PC-3 (cell line): ENCODE measurements around the gene RBM4B. TPM values are rescaled to one million over a fixed set of nuclear protein-coding genes. Genes with fewer than 3 reads are reported as not detected.

Experiments
- ATAC-seq: fragments of 200-7000 bp; cut with Tn5 transposase; 2 replicates; pipeline ENCODE4 v1.9.1; 2020; ENCODE audit warnings: mild to moderate bottlenecking, moderate library complexity
- BruUV-seq: library from RNA; stranded (reverse); fragments of 400-500 nt; replicated peaks from 2 replicates; lab custom pipeline; 2021; lab: Mats Ljungman, UMichigan
- CTCF ChIA-PET: fragments of 300-600 bp; sonication (Branson Sonifier 250); formaldehyde crosslinking; loops from one replicate; lab custom pipeline; 2022; ENCODE audit warnings: antibody characterized with exemption; lab: Charles Lee
- POLR2A ChIA-PET: fragments of 300-600 bp; sonication (Branson Sonifier 250); formaldehyde crosslinking; loops from one replicate; lab custom pipeline; 2022; ENCODE audit warnings: antibody characterized with exemption; ENCODE audit not compliant: unreplicated experiment; lab: Charles Lee
- DNase-seq: peaks from one replicate; pipeline ENCODE4 v3.0.0-alpha.2; 2015
- H2AFZ ChIP-seq: fragments of 300-600 bp; sonication (generic); 2 replicates; pipeline ENCODE4 v1.6.0; 2016; ENCODE audit warnings: antibody characterized with exemption, low read length
- H3F3A ChIP-seq: fragments of 300-600 bp; sonication (generic); one replicate; pipeline ENCODE4 v1.6.0; 2017; ENCODE audit warnings: antibody characterized with exemption, low read length, control low read depth, mild to moderate bottlenecking; ENCODE audit not compliant: unreplicated experiment
- H3K27ac ChIP-seq: fragments of 300-600 bp; sonication (generic); 2 replicates; pipeline ENCODE4 v1.5.1; 2016; ENCODE audit warnings: mild to moderate bottlenecking, low read length
- H3K27me3 ChIP-seq: fragments of 300-600 bp; sonication (generic); 2 replicates; pipeline ENCODE4 v1.6.1; 2016; ENCODE audit warnings: low read length, mixed read lengths
- H3K36me3 ChIP-seq: fragments of 300-600 bp; sonication (generic); 2 replicates; pipeline ENCODE4 v1.6.1; 2016; ENCODE audit warnings: low read depth, mixed run types, low read length, mixed read lengths
- H3K4me1 ChIP-seq: fragments of 300-600 bp; sonication (generic); 2 replicates; pipeline ENCODE4 v1.5.1; 2016; ENCODE audit warnings: low read length; ENCODE audit not compliant: insufficient read depth
- H3K4me2 ChIP-seq: fragments of 300-600 bp; sonication (generic); 2 replicates; pipeline ENCODE4 v1.6.0; 2016; ENCODE audit warnings: low read length
- H3K4me3 ChIP-seq: fragments of 300-600 bp; sonication (generic); 2 replicates; pipeline ENCODE4 v1.5.1; 2016; ENCODE audit warnings: mild to moderate bottlenecking, low read length, mixed read lengths
- H3K79me2 ChIP-seq: fragments of 300-600 bp; sonication (generic); 2 replicates; pipeline ENCODE4 v1.6.1; 2017; ENCODE audit warnings: low read length, mixed read lengths
- H3K9ac ChIP-seq: fragments of 300-600 bp; sonication (generic); 2 replicates; pipeline ENCODE4 v1.6.0; 2016; ENCODE audit warnings: mild to moderate bottlenecking, low read length
- H3K9me2 ChIP-seq: fragments of 300-600 bp; sonication (generic); replicated peaks from 2 replicates; pipeline ENCODE4 v1.6.1; 2016; ENCODE audit warnings: mixed run types, low read length, mixed read lengths
- H3K9me3 ChIP-seq: fragments of 300-600 bp; sonication (generic); 2 replicates; pipeline ENCODE4 v1.6.1; 2016; ENCODE audit warnings: low read length, mixed read lengths
- H4K20me1 ChIP-seq: fragments of 300-600 bp; sonication (generic); 2 replicates; pipeline ENCODE4 v1.6.1; 2016; ENCODE audit warnings: low read length, mixed read lengths
- EZH2 ChIP-seq: fragments of 300-600 bp; sonication (generic); IDR thresholded peaks from one replicate; pipeline ENCODE4 v1.6.1; 2017; ENCODE audit warnings: antibody characterized with exemption, mild to moderate bottlenecking, low read length; ENCODE audit not compliant: unreplicated experiment
- EZH2phosphoT487 ChIP-seq: fragments of 300-600 bp; sonication (generic); IDR thresholded peaks from 2 replicates; pipeline ENCODE4 v1.6.1; 2018; ENCODE audit warnings: mild to moderate bottlenecking, antibody characterized with exemption, low read length, borderline replicate concordance
- intact Hi-C: fragments of 100-400 bp; cut with micrococcal nuclease; formaldehyde crosslinking; loops from 2 replicates; pipeline ENCODE4 v1.9.0; 2023
- total RNA-seq: library from RNA; depleted of rRNA; stranded (reverse); fragments of >200 nt; gene quantifications from 2 replicates; pipeline ENCODE4 v1.2.3, GENCODE V29; 2014; rRNA removed

The RBM4B gene
- total RNA-seq, 1 experiment from 2014 or later: 40.2 TPM

DNA sequence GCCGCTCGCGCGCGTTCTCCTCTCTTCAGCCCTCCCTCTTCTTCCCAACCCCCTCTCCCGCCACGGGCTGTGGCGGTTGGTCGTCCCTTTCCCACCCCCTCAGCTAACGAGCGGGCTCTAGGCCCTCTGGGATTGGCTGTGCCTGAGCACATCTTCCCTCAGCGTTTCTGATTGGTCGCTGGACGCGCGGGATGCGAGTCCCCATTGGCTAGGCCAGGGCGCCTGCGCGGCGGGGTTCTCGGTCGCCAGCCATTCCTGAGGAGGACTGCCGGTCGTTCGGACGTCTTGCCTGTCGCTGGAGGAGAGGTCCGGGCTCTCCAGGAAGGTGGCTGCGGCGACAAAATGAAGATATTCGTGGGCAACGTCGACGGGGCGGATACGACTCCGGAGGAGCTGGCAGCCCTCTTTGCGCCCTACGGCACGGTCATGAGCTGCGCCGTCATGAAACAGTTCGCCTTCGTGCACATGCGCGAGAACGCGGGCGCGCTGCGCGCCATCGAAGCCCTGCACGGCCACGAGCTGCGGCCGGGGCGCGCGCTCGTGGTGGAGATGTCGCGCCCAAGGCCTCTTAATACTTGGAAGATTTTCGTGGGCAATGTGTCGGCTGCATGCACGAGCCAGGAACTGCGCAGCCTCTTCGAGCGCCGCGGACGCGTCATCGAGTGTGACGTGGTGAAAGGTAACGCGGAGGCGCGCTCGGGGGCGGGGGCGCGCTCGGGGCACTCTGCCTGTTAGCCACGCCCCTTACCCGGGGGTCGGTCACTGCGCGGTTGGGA lies 61.1 kb downstream of the RBM4B start, which contains the start of gene RBM14:
Gene RBM14 (plus strand): TSS at position 252 of the 776 bp plus-strand sequence. CDS start 91 bp downstream, at position 343.
- H3K9me2 ChIP-seq: no peaks in the 10 kb centered on the region
- peak within 1 kb of the TSS; percentile 88 for H3K4me2 ChIP-seq
- TSS peak; percentile 39 for BruUV-seq
- H3K4me1 ChIP-seq: peaks cover 34% of the 10 kb centered on the region
- H4K20me1 ChIP-seq: peaks cover 44% of the 10 kb centered on the region
- peak within 1 kb of the TSS; percentile 94 for H3K9ac ChIP-seq
- H3K27ac ChIP-seq: peak within 1 kb of the TSS; percentile 77
- no peaks in the 10 kb centered on the region for H3K27me3 ChIP-seq
- H3K9me3 ChIP-seq: no peaks in the 10 kb centered on the region
- intact Hi-C loops: loop anchor here (2.0 kb wide), 3 partner anchors 22 to 70 kb away; partner anchors contain the start of genes ACTN3, CCDC87, CCS and RBM4
- no peaks in the 10 kb centered on the region for H3F3A ChIP-seq
- DNase-seq (peak; percentile 100), ATAC-seq (peak; percentile 94)
- ChIA-PET POLR2A (interaction anchor here (0.5 to 1.5 kb wide), 11 partner anchors 18 to 192 kb away, joined by 3 to 20 read pairs (median 3); partner anchors contain the start of genes DPP3, RBM4, RBM4B and ZDHHC24), CTCF (interaction anchor here (0.6 kb wide), 2 partner anchors 151 to 359 kb away, joined by 4 to 5 read pairs; no protein-coding TSS in a partner anchor)
- H3K36me3 ChIP-seq: peaks cover 31% of the 10 kb centered on the region
- H3K79me2 ChIP-seq: peaks cover 64% of the 10 kb centered on the region
- peak within 1 kb of the TSS; percentile 89 for H3K4me3 ChIP-seq
- H2AFZ ChIP-seq: peak within 1 kb of the TSS; percentile 71
- TF ChIP-seq EZH2phosphoT487 (no peak), EZH2 (no peak)

Other genes with a start within 250 kb of the RBM4B start
- 214 and 321 TPM in 2 replicates for gene MRPL11, start 239.0 kb downstream of the RBM4B start, total RNA-seq
- 22.9 and 35.2 TPM in 2 replicates for gene PELI3, start 211.0 kb downstream of the RBM4B start, total RNA-seq
- 135 and 165 TPM in 2 replicates for gene DPP3, start 197.5 kb downstream of the RBM4B start, total RNA-seq
- gene BBS1, start 167.3 kb downstream of the RBM4B start, total RNA-seq: 24.4 and 28.4 TPM in 2 replicates
- gene ZDHHC24, start 131.8 kb downstream of the RBM4B start, total RNA-seq: 15.1 and 19.7 TPM in 2 replicates
- not detected in 2 replicates for gene ACTN3, start 131.0 kb downstream of the RBM4B start, total RNA-seq
- gene CTSF, start 109.3 kb downstream of the RBM4B start, total RNA-seq: 9.4 and 11.8 TPM in 2 replicates
- gene CCDC87, start 84.8 kb downstream of the RBM4B start, total RNA-seq: 0.69 TPM in 1 of 2 replicates, not detected in the other
- gene CCS, start 84.7 kb downstream of the RBM4B start, total RNA-seq: 43.8 and 56.8 TPM in 2 replicates
- 79.3 and 119 TPM in 2 replicates for gene RBM14, start 61.3 kb downstream of the RBM4B start, total RNA-seq
- 152 and 164 TPM in 2 replicates for gene RBM4, start 39.2 kb downstream of the RBM4B start, total RNA-seq
- 74.9 and 154 TPM in 2 replicates for gene SPTBN2, start 51.3 kb upstream of the RBM4B start, total RNA-seq
- 63.9 and 70.4 TPM in 2 replicates for gene RCE1, start 165.6 kb upstream of the RBM4B start, total RNA-seq
- 64.4 and 79.8 TPM in 2 replicates for gene LRFN4, start 179.2 kb upstream of the RBM4B start, total RNA-seq